ENCODE data around the gene SH3D21.

The SH3D21 gene

DNA sequence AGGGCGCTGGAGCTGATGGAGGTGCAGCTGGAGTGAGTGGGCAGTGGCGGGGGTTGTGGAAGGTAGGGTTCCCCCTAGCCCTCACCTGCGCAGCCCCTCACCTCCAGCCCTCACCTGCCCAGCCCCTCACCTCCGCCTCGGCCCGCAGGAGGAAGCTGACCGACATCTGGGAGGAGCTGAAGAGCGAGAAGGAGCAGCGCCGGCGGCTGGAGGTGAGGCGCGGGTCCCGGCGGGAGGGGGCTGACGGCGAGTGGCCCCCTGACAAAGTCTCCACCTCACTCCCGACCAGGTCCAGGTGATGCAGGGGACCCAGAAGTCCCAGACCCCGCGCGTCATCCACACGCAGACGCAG lies 14.6 kb downstream of the SH3D21 start:
- no peak for DNase-seq (ENCODE audit: low read depth)
- H3K4me3 ChIP-seq (ENCODE audit: control insufficient read depth, low read depth, low read length), result peak overlapping the region; percentile 56

DNA sequence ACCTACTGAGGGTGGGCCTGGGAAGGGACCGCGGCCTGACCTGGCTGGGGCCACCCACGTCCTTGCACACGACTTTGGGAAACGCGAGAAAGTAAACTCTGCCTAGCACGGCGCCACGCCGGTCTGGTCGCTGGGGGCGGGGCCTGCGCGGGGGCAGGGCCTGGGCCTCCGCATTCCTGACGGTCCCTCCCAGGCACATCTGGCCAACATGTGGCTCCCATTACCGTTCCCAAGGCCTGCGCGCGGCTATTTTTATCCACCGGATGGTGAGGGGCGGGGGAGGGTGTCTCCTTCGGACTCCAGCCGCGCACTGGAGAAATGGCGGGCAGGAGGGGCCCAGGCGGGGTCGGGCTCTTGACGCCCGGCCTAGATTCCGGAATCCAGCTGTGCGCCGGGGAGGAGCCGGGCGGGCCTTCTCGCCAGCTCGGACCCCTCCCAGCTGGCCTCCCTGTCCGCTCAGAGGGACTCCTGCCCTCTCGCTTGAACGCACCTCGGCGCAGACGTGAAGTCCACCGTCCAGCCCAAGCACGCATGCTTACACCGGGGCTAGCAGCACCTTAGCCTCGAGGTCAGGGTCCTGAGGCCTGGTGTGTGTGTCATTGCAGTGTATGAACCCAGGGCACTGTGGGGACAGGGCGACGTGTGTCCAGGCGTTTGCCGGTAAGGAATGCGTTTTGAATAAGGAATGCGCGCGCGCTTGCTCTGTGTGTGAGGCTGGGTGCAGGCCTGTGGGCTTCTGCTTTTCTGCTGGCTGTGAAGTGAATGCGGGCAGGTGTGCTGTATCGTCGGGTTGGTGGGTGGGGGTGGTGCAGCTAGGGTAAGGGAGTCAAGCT lies 15.2 kb downstream of the SH3D21 start:
- TF ChIP-seq, protein P1, sequence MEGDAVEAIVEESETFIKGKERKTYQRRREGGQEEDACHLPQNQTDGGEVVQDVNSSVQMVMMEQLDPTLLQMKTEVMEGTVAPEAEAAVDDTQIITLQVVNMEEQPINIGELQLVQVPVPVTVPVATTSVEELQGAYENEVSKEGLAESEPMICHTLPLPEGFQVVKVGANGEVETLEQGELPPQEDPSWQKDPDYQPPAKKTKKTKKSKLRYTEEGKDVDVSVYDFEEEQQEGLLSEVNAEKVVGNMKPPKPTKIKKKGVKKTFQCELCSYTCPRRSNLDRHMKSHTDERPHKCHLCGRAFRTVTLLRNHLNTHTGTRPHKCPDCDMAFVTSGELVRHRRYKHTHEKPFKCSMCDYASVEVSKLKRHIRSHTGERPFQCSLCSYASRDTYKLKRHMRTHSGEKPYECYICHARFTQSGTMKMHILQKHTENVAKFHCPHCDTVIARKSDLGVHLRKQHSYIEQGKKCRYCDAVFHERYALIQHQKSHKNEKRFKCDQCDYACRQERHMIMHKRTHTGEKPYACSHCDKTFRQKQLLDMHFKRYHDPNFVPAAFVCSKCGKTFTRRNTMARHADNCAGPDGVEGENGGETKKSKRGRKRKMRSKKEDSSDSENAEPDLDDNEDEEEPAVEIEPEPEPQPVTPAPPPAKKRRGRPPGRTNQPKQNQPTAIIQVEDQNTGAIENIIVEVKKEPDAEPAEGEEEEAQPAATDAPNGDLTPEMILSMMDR (IDR thresholded peaks at IDR 0.05; ENCODE audit: control insufficient read depth, insufficient read depth, low read depth, low read length, missing control alignments), result no peak
- peak; percentile 79 for DNase-seq (ENCODE audit: low read depth)
- H3K4me3 ChIP-seq (ENCODE audit: control insufficient read depth, low read depth, low read length), result peak overlapping the region; percentile 56

More for the DNA sequence above, 14.6 kb downstream of the SH3D21 start:
- TF ChIP-seq, protein P1 (IDR thresholded peaks at IDR 0.05; ENCODE audit: control insufficient read depth, insufficient read depth, low read depth, low read length, missing control alignments), result no peak

DNA sequence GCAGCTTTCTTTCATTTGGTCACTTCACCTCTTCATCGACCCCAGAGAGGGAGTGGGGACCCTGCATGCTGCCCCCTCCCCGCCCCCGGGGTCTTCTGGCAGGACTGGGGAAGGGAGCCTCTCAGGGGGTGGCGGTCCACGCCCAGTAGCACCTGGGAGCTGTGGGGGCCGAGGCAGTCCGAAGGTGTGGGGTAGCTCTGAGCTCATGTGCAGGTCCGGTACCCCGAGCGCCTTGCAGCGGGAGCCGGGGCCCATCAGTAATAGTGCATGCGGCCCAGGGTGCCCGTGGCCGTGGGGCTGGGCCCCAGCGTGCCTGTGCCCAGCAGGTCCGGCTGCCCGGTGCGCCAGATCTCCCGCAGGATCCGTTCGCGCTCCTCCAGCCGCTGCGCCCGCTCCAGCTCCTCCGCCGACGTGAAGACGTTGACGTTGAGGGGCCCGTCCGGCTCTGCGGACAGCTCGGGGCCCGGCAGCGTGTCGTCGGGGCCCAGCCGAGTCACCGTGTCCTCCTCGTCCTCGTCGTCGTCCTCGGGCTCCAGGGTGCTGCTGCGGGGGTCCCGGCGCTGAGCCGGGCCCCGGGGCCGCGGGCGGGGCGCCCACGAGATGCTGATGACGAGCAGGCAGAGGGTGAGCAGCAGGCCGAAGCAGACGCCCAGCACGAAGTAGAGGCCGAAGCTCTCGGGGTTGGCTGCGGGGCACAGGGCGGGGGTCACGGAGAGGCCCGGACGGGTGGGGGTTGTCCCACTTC lies 16.0 kb downstream of the SH3D21 start:
- TF ChIP-seq, protein P1 (IDR thresholded peaks at IDR 0.05; ENCODE audit: control insufficient read depth, insufficient read depth, low read depth, low read length, missing control alignments), result no peak
- no peak for DNase-seq (ENCODE audit: low read depth)
- peak overlapping the region; percentile 56 for H3K4me3 ChIP-seq (ENCODE audit: control insufficient read depth, low read depth, low read length)

- TF ChIP-seq, protein P1 (IDR thresholded peaks at IDR 0.05; ENCODE audit: control insufficient read depth, insufficient read depth, low read depth, low read length, missing control alignments), result no peak
- peak overlapping the region; percentile 56 for H3K4me3 ChIP-seq (ENCODE audit: control insufficient read depth, low read depth, low read length)
- peak; percentile 13 for DNase-seq (ENCODE audit: low read depth)
These were observed 16.8 kb downstream of the SH3D21 start for GRCh38 chr1:36322786-36323635.

- DNase-seq (ENCODE audit: low read depth), result peak; percentile 16
- TF ChIP-seq, protein P1 (IDR thresholded peaks at IDR 0.05; ENCODE audit: control insufficient read depth, insufficient read depth, low read depth, low read length, missing control alignments), result no peak
- H3K4me3 ChIP-seq (ENCODE audit: control insufficient read depth, low read depth, low read length), result peak within 1 kb of the TSS; percentile 56
These were observed 17.6 kb downstream of the SH3D21 start, which contains the start of gene EVA1B for GRCh38 chr1:36323636-36324352. Gene EVA1B (minus strand): TSS chr1:36323645. CDS start chr1:36323037, 608 bp downstream.

All from AG09309 (cell line).